ENCODE data around the gene JUND. TPM values are rescaled to one million over a fixed set of nuclear protein-coding genes. Genes with fewer than 3 reads are reported as not detected.

The JUND gene
- total and polyA plus RNA-seq, 2 experiments from 2014 or later: 40.0 to 181 TPM

DNA sequence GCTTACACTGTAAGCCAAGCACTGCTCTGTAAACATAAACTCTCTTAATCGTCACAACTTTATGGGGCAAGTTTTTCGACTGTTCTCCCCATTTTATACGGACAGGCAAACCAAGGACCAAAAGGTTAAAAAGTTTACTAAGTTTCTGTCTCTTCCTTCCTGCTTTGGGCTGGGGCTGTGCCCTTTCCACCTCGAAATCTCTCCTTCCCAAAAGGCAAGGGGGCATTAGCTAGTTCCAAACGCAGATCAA is 2.2 kb downstream of the JUND start:
- H3K9me2 ChIP-seq (ENCODE audit: insufficient read depth): no peaks in the 10 kb centered on the region
- H3K4me1 ChIP-seq (ENCODE audit: insufficient read depth): peaks cover 31% of the 10 kb centered on the region
- peaks cover 32% of the 10 kb centered on the region for H3F3A ChIP-seq (replicated peaks; ENCODE audit: low read depth)
- ATAC-seq: no peak
- Mint-ChIP-seq H3K36me3 (ENCODE audit: low read depth) (peaks cover 27% of the 10 kb centered on the region), H3K9me3 (no peaks in the 10 kb centered on the region), H3K27ac (peak overlapping the region; percentile 86), H3K27me3 (ENCODE audit: insufficient read depth, low read depth, poor library complexity) (peaks cover 28% of the 10 kb centered on the region), H3K4me1 (peaks cover 24% of the 10 kb centered on the region; the same call in 2 of the 3 replicates), H3K4me3 (peak overlapping the region; percentile 93)
- peak overlapping the region; percentile 73 for H3K4me2 ChIP-seq
- H3K79me2 ChIP-seq (replicated peaks; ENCODE audit: insufficient read depth): peaks cover 35% of the 10 kb centered on the region
- H3K36me3 ChIP-seq (ENCODE audit: insufficient read depth): peaks cover 5% of the 10 kb centered on the region; the same call in 1 of the 2 replicates
- DNase-seq (ENCODE audit: low spot score): no peak
- peaks cover 13% of the 10 kb centered on the region for H4K20me1 ChIP-seq (replicated peaks; ENCODE audit: insufficient read depth)
- H3K27ac ChIP-seq (ENCODE audit: low read depth): no peak overlapping the region
- no peak for TF ChIP-seq CREB1 (CRISPR knock-in tag; IDR thresholded peaks at IDR 0.05; ENCODE audit: low read depth)
- no peak for TF ChIP-seq ZNF331 (CRISPR knock-in tag; IDR thresholded peaks at IDR 0.05; ENCODE audit: low read depth)
- TF ChIP-seq, protein P1, sequence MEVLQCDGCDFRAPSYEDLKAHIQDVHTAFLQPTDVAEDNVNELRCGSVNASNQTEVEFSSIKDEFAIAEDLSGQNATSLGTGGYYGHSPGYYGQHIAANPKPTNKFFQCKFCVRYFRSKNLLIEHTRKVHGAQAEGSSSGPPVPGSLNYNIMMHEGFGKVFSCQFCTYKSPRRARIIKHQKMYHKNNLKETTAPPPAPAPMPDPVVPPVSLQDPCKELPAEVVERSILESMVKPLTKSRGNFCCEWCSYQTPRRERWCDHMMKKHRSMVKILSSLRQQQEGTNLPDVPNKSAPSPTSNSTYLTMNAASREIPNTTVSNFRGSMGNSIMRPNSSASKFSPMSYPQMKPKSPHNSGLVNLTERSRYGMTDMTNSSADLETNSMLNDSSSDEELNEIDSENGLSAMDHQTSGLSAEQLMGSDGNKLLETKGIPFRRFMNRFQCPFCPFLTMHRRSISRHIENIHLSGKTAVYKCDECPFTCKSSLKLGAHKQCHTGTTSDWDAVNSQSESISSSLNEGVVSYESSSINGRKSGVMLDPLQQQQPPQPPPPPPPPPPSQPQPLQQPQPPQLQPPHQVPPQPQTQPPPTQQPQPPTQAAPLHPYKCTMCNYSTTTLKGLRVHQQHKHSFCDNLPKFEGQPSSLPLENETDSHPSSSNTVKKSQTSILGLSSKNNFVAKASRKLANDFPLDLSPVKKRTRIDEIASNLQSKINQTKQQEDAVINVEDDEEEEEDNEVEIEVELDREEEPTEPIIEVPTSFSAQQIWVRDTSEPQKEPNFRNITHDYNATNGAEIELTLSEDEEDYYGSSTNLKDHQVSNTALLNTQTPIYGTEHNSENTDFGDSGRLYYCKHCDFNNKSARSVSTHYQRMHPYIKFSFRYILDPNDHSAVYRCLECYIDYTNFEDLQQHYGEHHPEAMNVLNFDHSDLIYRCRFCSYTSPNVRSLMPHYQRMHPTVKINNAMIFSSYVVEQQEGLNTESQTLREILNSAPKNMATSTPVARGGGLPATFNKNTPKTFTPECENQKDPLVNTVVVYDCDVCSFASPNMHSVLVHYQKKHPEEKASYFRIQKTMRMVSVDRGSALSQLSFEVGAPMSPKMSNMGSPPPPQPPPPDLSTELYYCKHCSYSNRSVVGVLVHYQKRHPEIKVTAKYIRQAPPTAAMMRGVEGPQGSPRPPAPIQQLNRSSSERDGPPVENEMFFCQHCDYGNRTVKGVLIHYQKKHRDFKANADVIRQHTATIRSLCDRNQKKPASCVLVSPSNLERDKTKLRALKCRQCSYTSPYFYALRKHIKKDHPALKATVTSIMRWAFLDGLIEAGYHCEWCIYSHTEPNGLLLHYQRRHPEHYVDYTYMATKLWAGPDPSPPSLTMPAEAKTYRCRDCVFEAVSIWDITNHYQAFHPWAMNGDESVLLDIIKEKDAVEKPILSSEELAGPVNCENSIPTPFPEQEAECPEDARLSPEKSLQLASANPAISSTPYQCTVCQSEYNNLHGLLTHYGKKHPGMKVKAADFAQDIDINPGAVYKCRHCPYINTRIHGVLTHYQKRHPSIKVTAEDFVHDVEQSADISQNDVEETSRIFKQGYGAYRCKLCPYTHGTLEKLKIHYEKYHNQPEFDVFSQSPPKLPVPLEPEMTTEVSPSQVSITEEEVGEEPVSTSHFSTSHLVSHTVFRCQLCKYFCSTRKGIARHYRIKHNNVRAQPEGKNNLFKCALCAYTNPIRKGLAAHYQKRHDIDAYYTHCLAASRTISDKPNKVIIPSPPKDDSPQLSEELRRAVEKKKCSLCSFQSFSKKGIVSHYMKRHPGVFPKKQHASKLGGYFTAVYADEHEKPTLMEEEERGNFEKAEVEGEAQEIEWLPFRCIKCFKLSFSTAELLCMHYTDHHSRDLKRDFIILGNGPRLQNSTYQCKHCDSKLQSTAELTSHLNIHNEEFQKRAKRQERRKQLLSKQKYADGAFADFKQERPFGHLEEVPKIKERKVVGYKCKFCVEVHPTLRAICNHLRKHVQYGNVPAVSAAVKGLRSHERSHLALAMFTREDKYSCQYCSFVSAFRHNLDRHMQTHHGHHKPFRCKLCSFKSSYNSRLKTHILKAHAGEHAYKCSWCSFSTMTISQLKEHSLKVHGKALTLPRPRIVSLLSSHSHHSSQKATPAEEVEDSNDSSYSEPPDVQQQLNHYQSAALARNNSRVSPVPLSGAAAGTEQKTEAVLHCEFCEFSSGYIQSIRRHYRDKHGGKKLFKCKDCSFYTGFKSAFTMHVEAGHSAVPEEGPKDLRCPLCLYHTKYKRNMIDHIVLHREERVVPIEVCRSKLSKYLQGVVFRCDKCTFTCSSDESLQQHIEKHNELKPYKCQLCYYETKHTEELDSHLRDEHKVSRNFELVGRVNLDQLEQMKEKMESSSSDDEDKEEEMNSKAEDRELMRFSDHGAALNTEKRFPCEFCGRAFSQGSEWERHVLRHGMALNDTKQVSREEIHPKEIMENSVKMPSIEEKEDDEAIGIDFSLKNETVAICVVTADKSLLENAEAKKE (CRISPR knock-in tag; IDR thresholded peaks at IDR 0.05): no peak
- no peak for TF ChIP-seq STAT1 (IDR thresholded peaks at IDR 0.05; ENCODE audit: unreplicated experiment)
- TF ChIP-seq, protein P2, sequence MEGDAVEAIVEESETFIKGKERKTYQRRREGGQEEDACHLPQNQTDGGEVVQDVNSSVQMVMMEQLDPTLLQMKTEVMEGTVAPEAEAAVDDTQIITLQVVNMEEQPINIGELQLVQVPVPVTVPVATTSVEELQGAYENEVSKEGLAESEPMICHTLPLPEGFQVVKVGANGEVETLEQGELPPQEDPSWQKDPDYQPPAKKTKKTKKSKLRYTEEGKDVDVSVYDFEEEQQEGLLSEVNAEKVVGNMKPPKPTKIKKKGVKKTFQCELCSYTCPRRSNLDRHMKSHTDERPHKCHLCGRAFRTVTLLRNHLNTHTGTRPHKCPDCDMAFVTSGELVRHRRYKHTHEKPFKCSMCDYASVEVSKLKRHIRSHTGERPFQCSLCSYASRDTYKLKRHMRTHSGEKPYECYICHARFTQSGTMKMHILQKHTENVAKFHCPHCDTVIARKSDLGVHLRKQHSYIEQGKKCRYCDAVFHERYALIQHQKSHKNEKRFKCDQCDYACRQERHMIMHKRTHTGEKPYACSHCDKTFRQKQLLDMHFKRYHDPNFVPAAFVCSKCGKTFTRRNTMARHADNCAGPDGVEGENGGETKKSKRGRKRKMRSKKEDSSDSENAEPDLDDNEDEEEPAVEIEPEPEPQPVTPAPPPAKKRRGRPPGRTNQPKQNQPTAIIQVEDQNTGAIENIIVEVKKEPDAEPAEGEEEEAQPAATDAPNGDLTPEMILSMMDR (conservative IDR thresholded peaks at IDR 0.05; ENCODE audit: low read depth in 2 of 2): no peak
- TF ChIP-seq NANOG (IDR thresholded peaks at IDR 0.05; ENCODE audit: borderline replicate concordance): no peak
- TF ChIP-seq POLR2AphosphoS5 (IDR thresholded peaks at IDR 0.05; ENCODE audit: low read depth): no peak
- TF ChIP-seq JUNB (IDR thresholded peaks at IDR 0.05; ENCODE audit: unreplicated experiment): no peak
- no peak for TF ChIP-seq EZH2 (IDR thresholded peaks at IDR 0.05; ENCODE audit: low read depth, unreplicated experiment)
- TF ChIP-seq, protein P3, sequence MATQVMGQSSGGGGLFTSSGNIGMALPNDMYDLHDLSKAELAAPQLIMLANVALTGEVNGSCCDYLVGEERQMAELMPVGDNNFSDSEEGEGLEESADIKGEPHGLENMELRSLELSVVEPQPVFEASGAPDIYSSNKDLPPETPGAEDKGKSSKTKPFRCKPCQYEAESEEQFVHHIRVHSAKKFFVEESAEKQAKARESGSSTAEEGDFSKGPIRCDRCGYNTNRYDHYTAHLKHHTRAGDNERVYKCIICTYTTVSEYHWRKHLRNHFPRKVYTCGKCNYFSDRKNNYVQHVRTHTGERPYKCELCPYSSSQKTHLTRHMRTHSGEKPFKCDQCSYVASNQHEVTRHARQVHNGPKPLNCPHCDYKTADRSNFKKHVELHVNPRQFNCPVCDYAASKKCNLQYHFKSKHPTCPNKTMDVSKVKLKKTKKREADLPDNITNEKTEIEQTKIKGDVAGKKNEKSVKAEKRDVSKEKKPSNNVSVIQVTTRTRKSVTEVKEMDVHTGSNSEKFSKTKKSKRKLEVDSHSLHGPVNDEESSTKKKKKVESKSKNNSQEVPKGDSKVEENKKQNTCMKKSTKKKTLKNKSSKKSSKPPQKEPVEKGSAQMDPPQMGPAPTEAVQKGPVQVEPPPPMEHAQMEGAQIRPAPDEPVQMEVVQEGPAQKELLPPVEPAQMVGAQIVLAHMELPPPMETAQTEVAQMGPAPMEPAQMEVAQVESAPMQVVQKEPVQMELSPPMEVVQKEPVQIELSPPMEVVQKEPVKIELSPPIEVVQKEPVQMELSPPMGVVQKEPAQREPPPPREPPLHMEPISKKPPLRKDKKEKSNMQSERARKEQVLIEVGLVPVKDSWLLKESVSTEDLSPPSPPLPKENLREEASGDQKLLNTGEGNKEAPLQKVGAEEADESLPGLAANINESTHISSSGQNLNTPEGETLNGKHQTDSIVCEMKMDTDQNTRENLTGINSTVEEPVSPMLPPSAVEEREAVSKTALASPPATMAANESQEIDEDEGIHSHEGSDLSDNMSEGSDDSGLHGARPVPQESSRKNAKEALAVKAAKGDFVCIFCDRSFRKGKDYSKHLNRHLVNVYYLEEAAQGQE (IDR thresholded peaks at IDR 0.05; ENCODE audit: unreplicated experiment): no peak
- TF ChIP-seq ZNF114 (CRISPR knock-in tag; IDR thresholded peaks at IDR 0.05): no peak
- TF ChIP-seq, protein P4, sequence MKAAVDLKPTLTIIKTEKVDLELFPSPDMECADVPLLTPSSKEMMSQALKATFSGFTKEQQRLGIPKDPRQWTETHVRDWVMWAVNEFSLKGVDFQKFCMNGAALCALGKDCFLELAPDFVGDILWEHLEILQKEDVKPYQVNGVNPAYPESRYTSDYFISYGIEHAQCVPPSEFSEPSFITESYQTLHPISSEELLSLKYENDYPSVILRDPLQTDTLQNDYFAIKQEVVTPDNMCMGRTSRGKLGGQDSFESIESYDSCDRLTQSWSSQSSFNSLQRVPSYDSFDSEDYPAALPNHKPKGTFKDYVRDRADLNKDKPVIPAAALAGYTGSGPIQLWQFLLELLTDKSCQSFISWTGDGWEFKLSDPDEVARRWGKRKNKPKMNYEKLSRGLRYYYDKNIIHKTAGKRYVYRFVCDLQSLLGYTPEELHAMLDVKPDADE (IDR thresholded peaks at IDR 0.05): no peak
- TF ChIP-seq EZH2phosphoT487 (IDR thresholded peaks at IDR 0.05; ENCODE audit: unreplicated experiment): no peak
- peak overlapping the region; percentile 75 for H3K4me3 ChIP-seq
- peaks cover 3% of the 10 kb centered on the region for H3K27me3 ChIP-seq (ENCODE audit: insufficient read depth)
- no peak overlapping the region for H2AFZ ChIP-seq
